Mesendoderm (in vitro differentiated cells): Measurements from ENCODE around the gene CFAP70.

Experiments
- DNase-seq: peaks from one replicate; pipeline ENCODE4 v3.0.0; 2013
- H2AK5ac ChIP-seq: 2 replicates; pipeline ENCODE4 v1.6.1; 2013; ENCODE audit warnings: low read length, inconsistent platforms
- H2BK120ac ChIP-seq: 2 replicates; pipeline ENCODE4 v1.6.1; 2013; ENCODE audit warnings: low read depth, mild to moderate bottlenecking, low read length, moderate library complexity, mixed read lengths
- H2BK15ac ChIP-seq: replicated peaks from 2 replicates; pipeline ENCODE4 v1.6.1; 2013; ENCODE audit warnings: low read depth, mild to moderate bottlenecking, moderate library complexity
- H2BK5ac ChIP-seq: 2 replicates; pipeline ENCODE4 v1.6.1; 2013; ENCODE audit warnings: low read length, inconsistent platforms
- H3K18ac ChIP-seq: 2 replicates; pipeline ENCODE4 v1.6.1; 2013; ENCODE audit warnings: mild to moderate bottlenecking, low read length, mixed read lengths
- H3K23ac ChIP-seq: one replicate; pipeline ENCODE4 v1.6.1; 2013; ENCODE audit warnings: low read length
- H3K27ac ChIP-seq: 2 replicates; pipeline ENCODE4 v1.5.1; 2013; ENCODE audit warnings: low read depth, mild to moderate bottlenecking, inconsistent platforms, low read length, moderate library complexity
- H3K27me3 ChIP-seq: 2 replicates; pipeline ENCODE4 v1.6.1; 2013; ENCODE audit warnings: low read length, control low read depth, mild to moderate bottlenecking, inconsistent platforms; ENCODE audit not compliant: insufficient read depth, poor library complexity
- H3K36me3 ChIP-seq: 2 replicates; pipeline ENCODE4 v1.6.1; 2013; ENCODE audit warnings: low read length, inconsistent platforms; ENCODE audit not compliant: control insufficient read depth, insufficient read depth
- H3K4ac ChIP-seq: one replicate; pipeline ENCODE4 v1.6.1; 2013; ENCODE audit warnings: low read depth, mild to moderate bottlenecking, low read length, moderate library complexity
- H3K4me1 ChIP-seq: 2 replicates; pipeline ENCODE4 v1.6.1; 2013; ENCODE audit warnings: low read depth, low read length, inconsistent platforms; ENCODE audit not compliant: control insufficient read depth
- H3K4me2 ChIP-seq: 2 replicates; pipeline ENCODE4 v1.6.1; 2013; ENCODE audit warnings: low read length
- H3K4me3 ChIP-seq: 2 replicates; pipeline ENCODE4 v1.5.1; 2013; ENCODE audit warnings: mild to moderate bottlenecking, low read length
- H3K56ac ChIP-seq: one replicate; pipeline ENCODE4 v1.6.1; 2013; ENCODE audit warnings: low read length
- H3K79me1 ChIP-seq: 2 replicates; pipeline ENCODE4 v1.6.1; 2013; ENCODE audit warnings: low read length, inconsistent platforms
- H3K79me2 ChIP-seq: 2 replicates; pipeline ENCODE4 v1.6.1; 2013; ENCODE audit warnings: mild to moderate bottlenecking, low read length; ENCODE audit not compliant: control insufficient read depth, insufficient read depth
- H3K9ac ChIP-seq: 2 replicates; pipeline ENCODE4 v1.6.1; 2013; ENCODE audit warnings: low read length, inconsistent platforms
- H4K5ac ChIP-seq: one replicate; pipeline ENCODE4 v1.6.1; 2013; ENCODE audit warnings: low read length
- H4K8ac ChIP-seq: one replicate; pipeline ENCODE4 v1.6.1; 2013; ENCODE audit warnings: low read depth, mild to moderate bottlenecking, control low read depth, low read length, moderate library complexity
- WGBS: extraction: QIAGEN DNeasy Blood & Tissue Kit; methylation state at CpG from one replicate; pipeline ENCODE4 v1.1.7; 2013; ENCODE audit warnings: low lambda C conversion rate, missing lambda C conversion rate; ENCODE audit not compliant: insufficient coverage; ENCODE audit errors: extremely low coverage; 5-methylcytosine and 5-hydroxymethylcytosine counted together

The CFAP70 gene

DNA sequence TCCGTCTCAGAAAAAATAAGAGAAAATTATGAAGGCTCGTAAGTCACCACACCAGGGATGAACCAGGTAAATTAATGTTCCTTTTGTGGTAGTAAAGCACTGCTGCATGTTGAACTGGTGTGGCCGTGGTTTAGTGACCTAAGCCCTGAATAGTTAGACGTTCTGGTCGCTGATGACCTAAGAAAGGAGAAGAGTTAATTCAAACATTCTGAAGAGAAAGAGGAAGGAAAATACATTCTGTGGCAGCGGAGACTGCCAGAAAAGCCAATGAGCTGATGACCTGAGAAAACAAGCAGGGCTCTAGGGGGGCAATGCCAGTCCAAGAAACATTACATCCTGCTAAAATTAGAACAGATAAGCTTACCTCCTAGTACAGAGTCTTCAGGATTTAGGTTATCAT lies 129.1 kb downstream of the CFAP70 start:
- no peak overlapping the region for H3K18ac ChIP-seq
- no peak overlapping the region for H2AK5ac ChIP-seq
- H3K27ac ChIP-seq: no peak overlapping the region
- no peak overlapping the region for H3K4me2 ChIP-seq
- no peaks in the 10 kb centered on the region for H3K79me1 ChIP-seq
- no peak overlapping the region for H3K9ac ChIP-seq
- H2BK5ac ChIP-seq: no peak overlapping the region
- no peak overlapping the region for H2BK120ac ChIP-seq
- no peak overlapping the region for H3K4ac ChIP-seq
- WGBS: no CpG with 5 or more reads among the region's 6 CpGs
- no peak overlapping the region for H2BK15ac ChIP-seq
- H3K56ac ChIP-seq: no peak overlapping the region
- H3K4me3 ChIP-seq: no peak overlapping the region
- no peak overlapping the region for H4K5ac ChIP-seq
- H3K23ac ChIP-seq: no peak overlapping the region
- H3K4me1 ChIP-seq: no peaks in the 10 kb centered on the region
- H4K8ac ChIP-seq: no peak overlapping the region
- H3K36me3 ChIP-seq: no peaks in the 10 kb centered on the region
- no peaks in the 10 kb centered on the region for H3K27me3 ChIP-seq
- DNase-seq: no peak
- H3K79me2 ChIP-seq: no peaks in the 10 kb centered on the region

DNA sequence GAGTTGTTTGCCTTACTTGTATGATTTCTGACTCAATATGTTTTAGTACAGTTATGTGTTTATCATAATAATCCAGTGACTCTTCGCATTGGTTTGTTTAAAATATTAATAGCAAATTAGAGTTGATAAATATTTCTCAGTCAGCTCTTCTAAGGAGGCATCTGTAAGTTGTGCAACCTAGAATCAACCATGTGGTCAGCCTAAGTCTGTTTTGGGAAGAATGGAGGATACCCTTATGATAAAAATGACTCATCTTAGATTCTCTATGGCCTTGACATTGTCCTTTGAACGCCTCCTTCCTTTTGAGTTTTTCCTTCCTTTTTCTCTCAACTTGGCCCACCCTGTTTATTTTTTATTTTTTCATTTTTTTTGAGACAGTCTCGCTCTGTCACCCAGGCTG lies 130.4 kb downstream of the CFAP70 start:
- Histone ChIP-seq H3K9ac (no peak overlapping the region), H3K27ac (no peak overlapping the region), H3K23ac (no peak overlapping the region), H3K36me3 (no peaks in the 10 kb centered on the region), H3K4ac (no peak overlapping the region), H4K5ac (no peak overlapping the region), H3K4me1 (no peaks in the 10 kb centered on the region), H2BK5ac (no peak overlapping the region), H3K18ac (no peak overlapping the region), H2BK15ac (no peak overlapping the region), H3K56ac (no peak overlapping the region), H3K4me2 (no peak overlapping the region), H4K8ac (no peak overlapping the region), H3K27me3 (no peaks in the 10 kb centered on the region), H3K4me3 (no peak overlapping the region), H2BK120ac (no peak overlapping the region), H2AK5ac (no peak overlapping the region), H3K79me2 (no peaks in the 10 kb centered on the region), H3K79me1 (no peaks in the 10 kb centered on the region)
- no peak for DNase-seq
- no CpG with 5 or more reads among the region's 3 CpGs for WGBS

DNA sequence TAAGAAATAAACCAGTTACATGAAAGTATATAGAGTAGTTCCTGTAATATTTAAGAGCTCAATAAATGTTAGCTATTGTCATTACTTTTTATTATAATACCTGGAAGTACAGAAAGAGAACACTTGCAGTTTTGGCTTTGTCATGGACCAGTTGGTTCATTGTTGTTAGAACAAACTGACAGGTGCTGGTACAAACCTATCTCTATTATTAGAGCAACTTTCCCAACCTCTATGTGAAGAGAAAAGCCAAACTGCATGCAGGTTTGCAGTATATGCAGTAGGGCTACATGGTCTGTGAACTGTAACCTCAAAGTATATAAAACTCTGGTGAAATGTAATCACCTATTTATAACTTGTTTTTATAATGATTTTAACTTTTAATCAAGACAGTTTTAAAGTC lies 132.0 kb downstream of the CFAP70 start:
- H3K4ac ChIP-seq: no peak overlapping the region
- H2AK5ac ChIP-seq: no peak overlapping the region
- no peak overlapping the region for H2BK15ac ChIP-seq
- no peak overlapping the region for H3K56ac ChIP-seq
- H3K4me2 ChIP-seq: no peak overlapping the region
- H3K36me3 ChIP-seq: no peaks in the 10 kb centered on the region
- no peaks in the 10 kb centered on the region for H3K4me1 ChIP-seq
- DNase-seq: no peak
- no peak overlapping the region for H3K23ac ChIP-seq
- H3K4me3 ChIP-seq: no peak overlapping the region
- no peak overlapping the region for H3K9ac ChIP-seq
- no peak overlapping the region for H2BK120ac ChIP-seq
- H3K79me2 ChIP-seq: no peaks in the 10 kb centered on the region
- H3K27me3 ChIP-seq: no peaks in the 10 kb centered on the region
- H3K27ac ChIP-seq: no peak overlapping the region
- no peak overlapping the region for H2BK5ac ChIP-seq
- H4K8ac ChIP-seq: no peak overlapping the region
- no peak overlapping the region for H4K5ac ChIP-seq
- no peaks in the 10 kb centered on the region for H3K79me1 ChIP-seq
- H3K18ac ChIP-seq: no peak overlapping the region

DNA sequence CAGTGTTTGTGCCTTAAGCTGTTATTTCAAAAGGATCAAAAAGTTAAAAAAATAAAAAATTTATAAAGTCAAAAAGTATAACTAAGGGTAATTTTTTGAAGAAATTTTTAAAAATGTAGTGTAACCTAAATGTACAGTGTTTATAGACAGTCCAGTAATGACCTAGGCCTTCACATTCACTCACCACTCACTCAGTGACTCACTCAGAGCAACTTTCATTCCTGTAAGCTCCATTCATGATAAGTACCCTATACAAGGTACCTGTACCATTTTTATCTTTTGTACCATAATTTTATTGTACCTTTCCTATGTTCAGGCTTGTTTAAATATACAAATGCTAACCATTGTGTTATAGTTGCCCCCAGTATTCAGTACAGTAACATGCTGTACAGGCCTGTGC lies 133.1 kb downstream of the CFAP70 start:
- no peak overlapping the region for H3K56ac ChIP-seq
- no peak overlapping the region for H4K5ac ChIP-seq
- no peak overlapping the region for H2BK120ac ChIP-seq
- H4K8ac ChIP-seq: no peak overlapping the region
- no peak overlapping the region for H3K18ac ChIP-seq
- no peak overlapping the region for H3K23ac ChIP-seq
- H3K4ac ChIP-seq: no peak overlapping the region
- H3K27ac ChIP-seq: no peak overlapping the region
- no peak overlapping the region for H3K4me2 ChIP-seq
- H3K79me2 ChIP-seq: no peaks in the 10 kb centered on the region
- H3K4me1 ChIP-seq: no peaks in the 10 kb centered on the region
- H3K27me3 ChIP-seq: no peaks in the 10 kb centered on the region
- no peak overlapping the region for H2BK5ac ChIP-seq
- no peak overlapping the region for H3K9ac ChIP-seq
- no peak overlapping the region for H3K4me3 ChIP-seq
- no peak overlapping the region for H2BK15ac ChIP-seq
- no peaks in the 10 kb centered on the region for H3K36me3 ChIP-seq
- no peak overlapping the region for H2AK5ac ChIP-seq
- no peak for DNase-seq
- no peaks in the 10 kb centered on the region for H3K79me1 ChIP-seq

DNA sequence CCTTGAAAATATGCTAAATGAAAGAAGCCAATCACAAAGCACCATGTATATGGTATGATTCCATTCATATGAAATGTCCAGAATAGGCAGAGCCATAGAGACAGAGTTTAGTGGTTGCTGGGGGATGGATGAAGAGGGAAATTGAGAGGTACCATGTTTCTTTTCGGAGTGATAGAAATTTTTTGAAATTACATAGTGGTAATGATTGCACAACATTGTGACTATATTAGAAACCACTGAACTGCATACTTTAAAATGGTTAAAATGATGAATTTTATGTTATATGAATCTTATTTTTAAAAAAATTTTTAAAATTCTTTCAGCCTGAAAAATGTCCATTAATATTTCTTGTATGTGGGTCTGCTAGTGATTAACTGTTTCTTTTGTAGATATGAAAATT lies 137.7 kb downstream of the CFAP70 start:
- Histone ChIP-seq H2BK15ac (no peak overlapping the region), H3K27ac (no peak overlapping the region), H3K23ac (no peak overlapping the region), H3K4me3 (no peak overlapping the region), H3K79me2 (no peaks in the 10 kb centered on the region), H4K5ac (no peak overlapping the region), H3K9ac (no peak overlapping the region), H2AK5ac (no peak overlapping the region), H2BK5ac (no peak overlapping the region), H3K79me1 (no peaks in the 10 kb centered on the region), H3K4me2 (no peak overlapping the region), H3K4ac (no peak overlapping the region), H3K18ac (no peak overlapping the region), H4K8ac (no peak overlapping the region), H3K27me3 (no peaks in the 10 kb centered on the region), H3K56ac (no peak overlapping the region), H3K36me3 (no peaks in the 10 kb centered on the region), H3K4me1 (no peaks in the 10 kb centered on the region), H2BK120ac (no peak overlapping the region)
- WGBS: no CpG with 5 or more reads among the region's 1 CpG
- no peak for DNase-seq

DNA sequence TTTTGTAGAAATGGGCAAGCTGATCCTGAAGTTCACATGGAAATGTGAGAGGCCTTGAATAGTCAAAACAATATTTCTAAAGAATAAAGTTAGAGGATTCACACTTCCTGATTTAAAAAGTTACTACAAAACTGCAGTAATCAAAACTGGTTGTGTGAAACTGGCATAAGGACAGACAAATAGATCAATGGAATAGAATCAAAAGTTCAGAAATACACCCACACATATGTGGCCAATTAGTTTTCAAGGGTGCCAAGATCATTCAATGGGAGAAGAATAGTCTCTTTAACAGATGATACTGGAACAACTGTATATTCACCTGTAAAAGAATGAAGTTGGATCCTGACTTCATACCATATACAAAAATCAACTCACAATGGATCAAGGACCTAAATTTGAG lies 139.3 kb downstream of the CFAP70 start:
- no peak overlapping the region for H3K4me3 ChIP-seq
- H3K27me3 ChIP-seq: no peaks in the 10 kb centered on the region
- no peaks in the 10 kb centered on the region for H3K4me1 ChIP-seq
- H2BK15ac ChIP-seq: no peak overlapping the region
- H3K27ac ChIP-seq: no peak overlapping the region
- no peaks in the 10 kb centered on the region for H3K79me1 ChIP-seq
- H3K56ac ChIP-seq: no peak overlapping the region
- no peak overlapping the region for H4K5ac ChIP-seq
- H3K23ac ChIP-seq: no peak overlapping the region
- no peak for DNase-seq
- H3K4ac ChIP-seq: no peak overlapping the region
- no peak overlapping the region for H2BK5ac ChIP-seq
- H4K8ac ChIP-seq: no peak overlapping the region
- H3K18ac ChIP-seq: no peak overlapping the region
- no peaks in the 10 kb centered on the region for H3K36me3 ChIP-seq
- H3K9ac ChIP-seq: no peak overlapping the region
- H2BK120ac ChIP-seq: no peak overlapping the region
- no peak overlapping the region for H3K4me2 ChIP-seq
- H3K79me2 ChIP-seq: no peaks in the 10 kb centered on the region
- no peak overlapping the region for H2AK5ac ChIP-seq
